HepG2 (cell line): ENCODE data around the gene PPM1F. TPM values are rescaled to one million over a fixed set of nuclear protein-coding genes. Genes with fewer than 3 reads are reported as not detected.
A peak's percentile ranks its signal among the peaks of the same experiment; 100 is the strongest.

ENCODE experiments used
- ATAD3A ChIP-seq: sonication (generic); formaldehyde crosslinking; IDR thresholded peaks from 2 replicates; pipeline ENCODE4 v1.4.0; 2020; ENCODE audit warnings: missing genetic modification reagents
- DNMT3B ChIP-seq: conservative IDR thresholded peaks from 2 replicates; pipeline ENCODE4 v1.6.1; 2016; ENCODE audit warnings: missing biosample characterization, control low read depth
- FOXA3 ChIP-seq: IDR thresholded peaks from 2 replicates; pipeline ENCODE4 v1.6.1; 2016; ENCODE audit warnings: missing genetic modification reagents, missing compliant biosample characterization
- SIN3B ChIP-seq: fragments of 150-350 bp; IDR thresholded peaks from 2 replicates; pipeline ENCODE4 v1.6.1; 2014; ENCODE audit warnings: low read length
- SMAD3 ChIP-seq: sonication (generic); formaldehyde crosslinking; IDR thresholded peaks from 2 replicates; pipeline ENCODE4 v1.4.0; 2020; ENCODE audit warnings: missing genetic modification reagents
- SRSF9 ChIP-seq: fragments of 200-400 bp; formaldehyde crosslinking; IDR thresholded peaks from 2 replicates; pipeline ENCODE4 v1.6.1; 2018; ENCODE audit warnings: borderline replicate concordance, mild to moderate bottlenecking, low read depth, low read length; ENCODE audit not compliant: insufficient read depth, poor library complexity, severe bottlenecking
- STAT6 ChIP-seq: sonication (generic); formaldehyde crosslinking; IDR thresholded peaks from 2 replicates; pipeline ENCODE4 v1.4.0; 2020; ENCODE audit warnings: missing genetic modification reagents, mild to moderate bottlenecking, borderline replicate concordance
- U2AF1 ChIP-seq: fragments of 200-400 bp; formaldehyde crosslinking; optimal IDR thresholded peaks from 2 replicates; pipeline ENCODE3; 2017; ENCODE audit warnings: mild to moderate bottlenecking, low read depth, low read length
- ZC3H13 ChIP-seq: sonication (generic); formaldehyde crosslinking; IDR thresholded peaks from 2 replicates; pipeline ENCODE4 v1.8.1; 2023; ENCODE audit warnings: mild to moderate bottlenecking, missing genetic modification reagents, moderate library complexity
- ZGPAT ChIP-seq: IDR thresholded peaks from 2 replicates; pipeline ENCODE4 v1.6.1; 2016; ENCODE audit warnings: mild to moderate bottlenecking
- ZNF563 ChIP-seq: sonication (generic); formaldehyde crosslinking; IDR thresholded peaks from 2 replicates; pipeline ENCODE4 v1.8.0; 2022; ENCODE audit warnings: mild to moderate bottlenecking, moderate library complexity, missing genetic modification reagents
- ZNF710 ChIP-seq: sonication (generic); formaldehyde crosslinking; IDR thresholded peaks from 2 replicates; pipeline ENCODE4 v1.5.0; 2020; ENCODE audit warnings: mild to moderate bottlenecking, missing genetic modification reagents, borderline replicate concordance
- ZNF883 ChIP-seq: sonication (generic); formaldehyde crosslinking; IDR thresholded peaks from 2 replicates; pipeline ENCODE4 v1.5.1; 2020; ENCODE audit warnings: mild to moderate bottlenecking, missing genetic modification reagents; ENCODE audit errors: not compliant biosample characterization
- ZUFSP ChIP-seq: sonication (generic); formaldehyde crosslinking; IDR thresholded peaks from 2 replicates; pipeline ENCODE4 v1.9.0; 2021; ENCODE audit warnings: missing genetic modification reagents, mild to moderate bottlenecking, borderline replicate concordance
- polyA plus RNA-seq, 8 experiments: library from polyadenylated mRNA; depleted of rRNA in 3 of 8; stranded (reverse) in 7 of 8; unstranded in 1 of 8; fragments of >200 nt; fragmentation: Illumina TruSeq in 4 of 8; extraction: Trizol in 4 of 8; gene quantifications; 2 replicates each; pipeline versions ENCODE4 v1.2.1 to v1.2.3, GENCODE V29; 2011 to 2016; ENCODE audit warnings: low read depth in 4 of 8, missing spikeins in 1 of 8, mixed read lengths in 1 of 8; ENCODE audit not compliant: insufficient read depth in 1 of 8
- total RNA-seq, 5 experiments: library from RNA; depleted of rRNA; stranded (reverse); fragments of >200 nt; fragmentation: Illumina TruSeq; extraction: Trizol; gene quantifications; 2 replicates each; pipeline ENCODE4 v1.2.3, GENCODE V29; 2016; ENCODE audit warnings: low read depth in 1 of 5
- TF ChIP-seq, protein P1 (sequence below), 2 experiments: sonication (generic) in 1 of 2; formaldehyde crosslinking in 1 of 2; IDR thresholded peaks; 2 replicates each; pipeline versions ENCODE4 v1.4.0 to v1.6.1; 2016 to 2020; ENCODE audit warnings: borderline replicate concordance in 1 of 2, low read depth in 1 of 2, mild to moderate bottlenecking in 1 of 2, missing genetic modification reagents in 1 of 2

The PPM1F gene
- total and polyA plus RNA-seq, 2 of the 13 experiments (the other 11 are each of a cell fraction or from before 2014, with no cell fraction given), result 11.0 to 19.6 TPM

DNA sequence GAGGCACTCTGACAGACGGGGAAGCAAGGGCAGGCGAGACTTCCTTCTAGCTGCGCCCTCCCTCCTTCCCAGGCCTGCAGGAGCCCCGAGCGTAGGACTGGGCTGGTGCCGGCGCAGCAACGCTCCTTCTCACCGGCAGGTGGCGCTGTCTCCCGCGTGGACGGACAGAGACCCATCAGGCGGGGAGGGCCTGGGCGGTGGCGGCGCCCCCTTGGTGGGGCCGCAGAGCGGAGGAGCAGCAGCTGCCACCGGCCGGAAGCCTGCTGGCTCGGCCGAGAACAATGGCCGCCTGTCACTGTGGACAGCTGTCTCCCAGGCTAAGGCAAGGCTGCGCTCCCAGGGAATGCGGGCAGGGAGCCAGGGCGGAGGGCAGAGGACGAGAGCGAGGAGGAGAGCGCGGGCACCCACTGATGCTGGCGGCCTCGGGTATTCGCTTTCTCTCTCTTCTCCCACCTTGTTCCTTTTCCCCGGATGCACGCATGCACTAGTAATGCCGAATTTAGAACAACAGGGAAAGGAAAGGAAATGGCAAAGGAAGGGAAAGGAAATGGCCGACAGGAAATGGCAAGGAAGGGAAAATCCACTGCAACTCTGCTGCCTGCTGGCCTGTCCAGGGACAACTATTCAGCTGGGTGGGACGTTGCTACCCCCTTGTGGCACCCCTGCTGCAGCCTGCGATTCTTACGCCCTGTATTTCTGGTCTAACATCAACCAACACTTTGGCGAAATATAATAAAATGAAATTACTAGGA is 14.4 kb downstream of the PPM1F start (continued):
- TF ChIP-seq, protein P1, sequence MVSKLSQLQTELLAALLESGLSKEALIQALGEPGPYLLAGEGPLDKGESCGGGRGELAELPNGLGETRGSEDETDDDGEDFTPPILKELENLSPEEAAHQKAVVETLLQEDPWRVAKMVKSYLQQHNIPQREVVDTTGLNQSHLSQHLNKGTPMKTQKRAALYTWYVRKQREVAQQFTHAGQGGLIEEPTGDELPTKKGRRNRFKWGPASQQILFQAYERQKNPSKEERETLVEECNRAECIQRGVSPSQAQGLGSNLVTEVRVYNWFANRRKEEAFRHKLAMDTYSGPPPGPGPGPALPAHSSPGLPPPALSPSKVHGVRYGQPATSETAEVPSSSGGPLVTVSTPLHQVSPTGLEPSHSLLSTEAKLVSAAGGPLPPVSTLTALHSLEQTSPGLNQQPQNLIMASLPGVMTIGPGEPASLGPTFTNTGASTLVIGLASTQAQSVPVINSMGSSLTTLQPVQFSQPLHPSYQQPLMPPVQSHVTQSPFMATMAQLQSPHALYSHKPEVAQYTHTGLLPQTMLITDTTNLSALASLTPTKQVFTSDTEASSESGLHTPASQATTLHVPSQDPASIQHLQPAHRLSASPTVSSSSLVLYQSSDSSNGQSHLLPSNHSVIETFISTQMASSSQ (IDR thresholded peaks at IDR 0.05; ENCODE audit: low read depth), result no peak
- TF ChIP-seq, protein P1 (CRISPR knock-in tag; IDR thresholded peaks at IDR 0.05; ENCODE audit: borderline replicate concordance), result no peak; the same call in 1 of the 2 replicates
- TF ChIP-seq ZNF883 (peak; percentile 54), ZNF710 (CRISPR knock-in tag) (peak; percentile 79; the same call in 1 of the 2 replicates), ATAD3A (CRISPR knock-in tag) (no peak), ZUFSP (CRISPR knock-in tag) (no peak), ZC3H13 (CRISPR knock-in tag) (no peak), SRSF9 (no peak), SMAD3 (CRISPR knock-in tag) (0 out of 2 replicates have a peak, but pooled peaks have one; percentile 24), DNMT3B (CRISPR knock-in tag) (0 out of 2 replicates have a peak, but pooled peaks have one; percentile 53), SIN3B (no peak), ZGPAT (CRISPR knock-in tag) (peak; percentile 75), STAT6 (CRISPR knock-in tag) (0 out of 2 replicates have a peak, but pooled peaks have one; percentile 37), ZNF563 (CRISPR knock-in tag) (peak; percentile 86), U2AF1 (peak; percentile 73), FOXA3 (CRISPR knock-in tag) (no peak; the same call in 1 of the 2 replicates)
